ENCODE measurements around the gene TNFAIP6.

Gene TNFAIP6

DNA sequence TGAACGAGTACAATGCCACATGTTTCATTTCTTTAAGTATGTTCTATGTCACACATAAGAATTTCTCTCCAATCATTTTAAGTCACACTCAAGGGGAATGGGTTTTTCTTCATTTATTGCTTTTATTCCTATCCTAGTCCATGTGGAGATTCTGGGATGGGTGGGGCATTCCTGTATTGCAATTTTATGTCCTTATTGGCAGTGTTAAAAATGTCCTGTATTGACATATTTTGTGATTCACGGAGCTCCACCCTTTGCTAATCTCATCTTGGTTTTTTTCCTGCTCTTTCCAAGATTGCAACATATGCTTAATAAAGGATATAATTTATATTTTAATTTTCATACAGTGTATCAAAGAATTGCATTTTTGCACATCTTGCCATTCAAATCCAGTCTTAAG, 3.4 kb upstream of the TNFAIP6 start:
- Histone ChIP-seq H3K9ac (ENCODE audit: insufficient read length) (no peak overlapping the region), H3K27ac (no peak overlapping the region), H3K9me3 (ENCODE audit: low read depth, low read length) (no peaks in the 10 kb centered on the region), H3K4me3 (no peak overlapping the region), H3K36me3 (ENCODE audit: insufficient read depth, low read length) (no peaks in the 10 kb centered on the region; the same call in 1 of the 2 replicates)
- DNase-seq (ENCODE audit: low read depth, low spot score): no peak
- TF ChIP-seq EZH2 (IDR thresholded peaks at IDR 0.05) (no peak), POLR2AphosphoS5 (IDR thresholded peaks at IDR 0.05; ENCODE audit: borderline replicate concordance, low read depth, low read length) (no peak), FOXP2 (optimal IDR thresholded peaks at IDR 0.05; ENCODE audit: control extremely low read depth, extremely low read length, insufficient read depth) (no peak)

DNA sequence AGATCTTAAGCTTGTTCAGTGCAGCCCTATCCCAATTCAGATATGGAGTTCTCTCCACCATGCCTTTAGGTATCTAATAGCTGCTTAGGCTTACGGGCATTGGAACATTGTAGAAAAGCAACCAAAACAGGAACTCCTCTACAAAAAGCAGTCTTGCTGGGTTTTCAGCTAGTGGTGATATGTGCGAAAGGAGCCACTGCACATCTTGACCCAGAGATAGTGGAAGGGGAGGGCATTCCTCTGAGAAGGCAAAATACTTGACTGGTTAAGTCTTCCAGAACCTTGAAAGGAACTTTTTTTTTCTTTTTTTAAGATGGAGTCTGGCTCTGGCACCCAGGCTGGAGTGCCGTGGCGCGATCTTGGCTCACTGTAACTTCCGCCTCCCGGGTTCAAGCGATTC, 2.6 kb upstream of the TNFAIP6 start:
- TF ChIP-seq POLR2AphosphoS5 (IDR thresholded peaks at IDR 0.05; ENCODE audit: borderline replicate concordance, low read depth, low read length) (no peak), FOXP2 (optimal IDR thresholded peaks at IDR 0.05; ENCODE audit: control extremely low read depth, extremely low read length, insufficient read depth) (no peak), EZH2 (IDR thresholded peaks at IDR 0.05) (no peak)
- Histone ChIP-seq H3K36me3 (ENCODE audit: insufficient read depth, low read length) (peaks cover under 1% of the 10 kb centered on the region; the same call in 1 of the 2 replicates), H3K27ac (no peak overlapping the region), H3K9ac (ENCODE audit: insufficient read length) (no peak overlapping the region), H3K4me3 (no peak overlapping the region), H3K9me3 (ENCODE audit: low read depth, low read length) (no peaks in the 10 kb centered on the region)
- no peak for DNase-seq (ENCODE audit: low read depth, low spot score)

GRCh38 chr2:151358166-151358970, 976 bp downstream of the TNFAIP6 start:
- no peak for DNase-seq (ENCODE audit: low read depth, low spot score)
- no peak for TF ChIP-seq FOXP2 (optimal IDR thresholded peaks at IDR 0.05; ENCODE audit: control extremely low read depth, extremely low read length, insufficient read depth)
- TF ChIP-seq POLR2AphosphoS5 (IDR thresholded peaks at IDR 0.05; ENCODE audit: borderline replicate concordance, low read depth, low read length): no peak
- no peak for TF ChIP-seq EZH2 (IDR thresholded peaks at IDR 0.05)
- Histone ChIP-seq H3K36me3 (ENCODE audit: insufficient read depth, low read length) (peaks cover 4% of the 10 kb centered on the region), H3K4me3 (peak overlapping the region; percentile 96), H3K27ac (peak overlapping the region; percentile 80), H3K9me3 (ENCODE audit: low read depth, low read length) (no peaks in the 10 kb centered on the region), H3K9ac (ENCODE audit: insufficient read length) (peak overlapping the region; percentile 97)

DNA sequence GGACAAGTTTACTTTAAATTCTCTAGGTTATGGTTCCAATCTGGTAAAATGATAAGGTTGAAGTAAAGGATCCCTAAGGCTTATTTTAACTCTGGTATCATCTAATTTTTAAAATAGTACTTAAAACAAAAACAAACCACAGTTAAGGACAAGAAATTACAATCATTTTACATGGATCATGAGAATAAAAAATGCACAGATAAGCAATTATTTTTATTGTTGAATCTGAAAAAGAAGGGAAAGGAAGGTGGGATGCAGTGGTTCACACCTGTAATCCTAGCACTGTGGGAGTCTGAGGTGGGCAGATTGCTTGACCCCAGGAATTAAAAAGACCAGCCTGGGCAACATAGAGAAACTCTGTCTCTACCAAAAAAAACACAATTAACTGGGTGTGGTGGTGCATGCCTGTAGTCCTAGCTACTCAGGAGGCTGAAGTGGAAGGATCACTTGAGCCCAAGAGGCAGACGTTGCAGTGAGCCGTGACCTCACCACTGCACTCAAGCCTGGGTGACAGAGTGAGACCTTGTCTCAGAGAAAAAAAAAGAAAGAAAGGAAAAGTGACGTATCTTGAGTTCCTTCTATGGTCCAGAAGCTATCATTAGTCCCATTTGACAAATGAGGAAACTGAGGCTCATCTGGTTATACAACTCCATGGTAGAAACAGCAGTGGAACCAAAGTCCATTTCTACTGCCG, 2.5 kb downstream of the TNFAIP6 start:
- H3K4me3 ChIP-seq: peak overlapping the region; percentile 21; the same call in 1 of the 2 replicates
- H3K9ac ChIP-seq (ENCODE audit: insufficient read length): no peak overlapping the region
- no peak overlapping the region for H3K27ac ChIP-seq
- no peaks in the 10 kb centered on the region for H3K9me3 ChIP-seq (ENCODE audit: low read depth, low read length)
- TF ChIP-seq FOXP2 (optimal IDR thresholded peaks at IDR 0.05; ENCODE audit: control extremely low read depth, extremely low read length, insufficient read depth) (no peak), EZH2 (IDR thresholded peaks at IDR 0.05) (no peak)
- DNase-seq (ENCODE audit: low read depth, low spot score): no peak
- H3K36me3 ChIP-seq (ENCODE audit: insufficient read depth, low read length): peaks cover 19% of the 10 kb centered on the region

GRCh38 chr2:151361674-151362370, 4.4 kb downstream of the TNFAIP6 start:
- H3K27ac ChIP-seq: peak overlapping the region; percentile 58
- H3K36me3 ChIP-seq (ENCODE audit: insufficient read depth, low read length): peaks cover 36% of the 10 kb centered on the region
- TF ChIP-seq FOXP2 (optimal IDR thresholded peaks at IDR 0.05; ENCODE audit: control extremely low read depth, extremely low read length, insufficient read depth): no peak
- TF ChIP-seq POLR2AphosphoS5 (IDR thresholded peaks at IDR 0.05; ENCODE audit: borderline replicate concordance, low read depth, low read length): no peak
- TF ChIP-seq EZH2 (IDR thresholded peaks at IDR 0.05): no peak
- no peaks in the 10 kb centered on the region for H3K9me3 ChIP-seq (ENCODE audit: low read depth, low read length)
- H3K4me3 ChIP-seq: no peak overlapping the region
- no peak for DNase-seq (ENCODE audit: low read depth, low spot score)
- no peak overlapping the region for H3K9ac ChIP-seq (ENCODE audit: insufficient read length)

GRCh38 chr2:151363709-151364108, 6.3 kb downstream of the TNFAIP6 start:
- no peak for DNase-seq (ENCODE audit: low read depth, low spot score)
- Histone ChIP-seq H3K9ac (ENCODE audit: insufficient read length) (no peak overlapping the region), H3K27ac (peak overlapping the region; percentile 34), H3K4me3 (no peak overlapping the region), H3K36me3 (ENCODE audit: insufficient read depth, low read length) (peaks cover 55% of the 10 kb centered on the region), H3K9me3 (ENCODE audit: low read depth, low read length) (no peaks in the 10 kb centered on the region)
- no peak for TF ChIP-seq FOXP2 (optimal IDR thresholded peaks at IDR 0.05; ENCODE audit: control extremely low read depth, extremely low read length, insufficient read depth)
- no peak for TF ChIP-seq EZH2 (IDR thresholded peaks at IDR 0.05)
- TF ChIP-seq POLR2AphosphoS5 (IDR thresholded peaks at IDR 0.05; ENCODE audit: borderline replicate concordance, low read depth, low read length): no peak

DNA sequence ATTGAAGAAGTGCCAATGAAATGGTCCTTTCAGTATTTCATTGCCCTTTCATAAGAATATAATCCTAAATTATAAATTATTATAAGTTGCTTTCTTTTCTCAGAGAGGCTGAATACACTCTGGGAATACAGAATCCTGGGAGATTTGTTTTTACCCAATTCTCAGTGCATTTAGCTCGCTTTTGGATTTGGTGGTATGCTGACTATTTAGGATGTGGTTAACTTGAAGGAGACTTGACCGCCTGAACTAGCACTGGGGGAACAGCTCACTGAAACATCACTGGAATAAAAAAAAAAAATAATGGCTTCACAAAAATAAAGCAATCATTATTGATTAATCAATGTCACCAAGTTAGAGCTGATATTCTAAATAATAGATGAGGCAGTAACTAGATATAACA, 10.2 kb downstream of the TNFAIP6 start:
- no peak for DNase-seq (ENCODE audit: low read depth, low spot score)
- Histone ChIP-seq H3K9me3 (ENCODE audit: low read depth, low read length) (no peaks in the 10 kb centered on the region), H3K36me3 (ENCODE audit: insufficient read depth, low read length) (peaks cover 72% of the 10 kb centered on the region), H3K4me3 (no peak overlapping the region), H3K9ac (ENCODE audit: insufficient read length) (no peak overlapping the region), H3K27ac (no peak overlapping the region)
- TF ChIP-seq FOXP2 (optimal IDR thresholded peaks at IDR 0.05; ENCODE audit: control extremely low read depth, extremely low read length, insufficient read depth) (no peak), POLR2AphosphoS5 (IDR thresholded peaks at IDR 0.05; ENCODE audit: borderline replicate concordance, low read depth, low read length) (no peak), EZH2 (IDR thresholded peaks at IDR 0.05) (no peak)

DNA sequence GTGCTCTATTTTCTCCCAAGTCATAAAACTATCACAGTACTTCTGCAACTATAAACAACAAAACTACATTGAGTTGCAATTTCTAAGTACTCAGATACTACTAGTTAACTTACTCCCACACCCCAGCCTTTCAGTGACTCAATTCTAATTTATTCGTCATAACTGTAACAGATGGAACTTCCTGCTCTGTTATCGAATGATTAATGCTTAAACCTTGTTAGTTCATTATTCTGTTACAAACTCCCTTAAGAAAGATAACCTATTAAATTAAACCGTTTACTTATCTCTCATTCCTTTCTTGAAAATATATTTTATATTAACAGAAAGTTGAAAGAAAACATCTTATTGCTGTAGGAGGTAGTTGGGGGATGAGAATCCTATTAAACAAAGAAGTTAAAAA, 17.0 kb downstream of the TNFAIP6 start:
- peaks cover 40% of the 10 kb centered on the region for H3K36me3 ChIP-seq (ENCODE audit: insufficient read depth, low read length)
- no peak for DNase-seq (ENCODE audit: low read depth, low spot score)
- TF ChIP-seq FOXP2 (optimal IDR thresholded peaks at IDR 0.05; ENCODE audit: control extremely low read depth, extremely low read length, insufficient read depth) (no peak), EZH2 (IDR thresholded peaks at IDR 0.05) (no peak), POLR2AphosphoS5 (IDR thresholded peaks at IDR 0.05; ENCODE audit: borderline replicate concordance, low read depth, low read length) (peak; percentile 25; the same call in 1 of the 2 replicates)
- H3K27ac ChIP-seq: peak overlapping the region; percentile 87
- H3K9me3 ChIP-seq (ENCODE audit: low read depth, low read length): no peaks in the 10 kb centered on the region
- H3K9ac ChIP-seq (ENCODE audit: insufficient read length): no peak overlapping the region
- peak overlapping the region; percentile 15 for H3K4me3 ChIP-seq
